AG04449 (cell line): ENCODE data around the gene UNC80.

ENCODE experiments used
- CTCF ChIA-PET: fragments of 350-600 bp; formaldehyde crosslinking; extraction: SDS; loops from one replicate; lab custom pipeline; 2021; ENCODE audit warnings: antibody characterized with exemption; lab: Yijun Ruan, JAX
- POLR2A ChIA-PET: fragments of 400-600, 350-600 bp; formaldehyde crosslinking; extraction: SDS; loops from one replicate; lab custom pipeline; 2020; ENCODE audit warnings: antibody characterized with exemption, inconsistent platforms; lab: Yijun Ruan, JAX
- DNase-seq: peaks from one replicate; pipeline ENCODE4 v3.0.0-alpha.2; 2010; ENCODE audit warnings: low read depth, low spot score
- H3K4me3 ChIP-seq: 2 replicates; pipeline ENCODE4 v1.5.1; 2011; ENCODE audit warnings: low read depth, mild to moderate bottlenecking, control low read depth, low read length
- CTCF ChIP-seq: IDR thresholded peaks from one replicate; pipeline ENCODE4 v1.5.1; 2011; ENCODE audit warnings: mild to moderate bottlenecking, moderate library complexity, low read length, control low read depth, inconsistent platforms; ENCODE audit not compliant: insufficient read depth; ENCODE audit errors: missing control alignments

Gene UNC80

DNA sequence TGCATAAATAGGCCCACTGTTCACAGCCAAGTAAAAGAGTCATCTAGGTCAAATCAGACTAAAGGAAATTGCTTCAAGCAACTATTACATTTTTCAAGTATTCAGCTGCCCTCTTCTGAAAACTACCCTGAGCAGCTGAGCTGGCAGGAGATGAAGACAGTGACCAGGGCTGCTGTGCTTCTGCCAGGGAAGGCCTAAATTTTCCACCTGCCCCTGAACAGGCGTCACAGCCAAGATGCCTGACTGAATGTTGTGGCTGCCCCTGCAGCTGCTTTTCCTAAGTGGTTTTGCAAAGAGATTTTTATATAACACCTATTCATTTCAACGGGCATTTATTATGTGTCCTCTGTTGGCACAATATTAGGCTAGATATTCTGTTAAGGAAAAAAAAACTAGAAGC, 134.1 kb downstream of the UNC80 start:
- no peak overlapping the region for H3K4me3 ChIP-seq
- DNase-seq, result no peak
- ChIA-PET CTCF (no interaction called here), POLR2A (no interaction called here)
- no peak for TF ChIP-seq CTCF

- CTCF ChIA-PET, result no interaction called here
- no peak overlapping the region for H3K4me3 ChIP-seq
- no peak for DNase-seq
- POLR2A ChIA-PET, result no interaction called here
- TF ChIP-seq CTCF, result no peak
Measured at GRCh38 chr2:209907746-209908145, 136.1 kb downstream of the UNC80 start.

DNA sequence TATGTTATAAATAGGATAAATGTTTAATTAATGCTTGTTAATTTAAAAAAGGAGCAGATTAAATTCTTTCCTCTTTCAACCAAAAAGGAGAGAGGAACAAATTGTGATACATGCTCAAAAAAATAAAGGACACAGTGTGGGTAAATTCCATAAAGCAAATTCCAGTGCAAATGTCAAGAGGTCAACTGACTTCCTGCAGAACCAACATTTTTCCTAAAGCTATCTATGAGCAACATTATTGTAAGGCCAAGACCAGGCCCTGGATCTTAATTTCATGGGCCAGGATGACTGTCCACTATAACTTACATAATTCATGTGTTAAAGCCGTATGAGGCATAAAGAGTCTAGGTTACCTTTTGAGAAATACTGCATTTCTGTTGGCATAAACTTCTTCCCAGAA, 136.9 kb downstream of the UNC80 start:
- no peak for TF ChIP-seq CTCF
- no peak overlapping the region for H3K4me3 ChIP-seq
- POLR2A ChIA-PET, result no interaction called here
- CTCF ChIA-PET, result no interaction called here
- DNase-seq, result no peak

GRCh38 chr2:209911486-209911885, 139.9 kb downstream of the UNC80 start:
- POLR2A ChIA-PET, result no interaction called here
- TF ChIP-seq CTCF, result no peak
- CTCF ChIA-PET, result no interaction called here
- no peak overlapping the region for H3K4me3 ChIP-seq
- DNase-seq, result no peak

DNA sequence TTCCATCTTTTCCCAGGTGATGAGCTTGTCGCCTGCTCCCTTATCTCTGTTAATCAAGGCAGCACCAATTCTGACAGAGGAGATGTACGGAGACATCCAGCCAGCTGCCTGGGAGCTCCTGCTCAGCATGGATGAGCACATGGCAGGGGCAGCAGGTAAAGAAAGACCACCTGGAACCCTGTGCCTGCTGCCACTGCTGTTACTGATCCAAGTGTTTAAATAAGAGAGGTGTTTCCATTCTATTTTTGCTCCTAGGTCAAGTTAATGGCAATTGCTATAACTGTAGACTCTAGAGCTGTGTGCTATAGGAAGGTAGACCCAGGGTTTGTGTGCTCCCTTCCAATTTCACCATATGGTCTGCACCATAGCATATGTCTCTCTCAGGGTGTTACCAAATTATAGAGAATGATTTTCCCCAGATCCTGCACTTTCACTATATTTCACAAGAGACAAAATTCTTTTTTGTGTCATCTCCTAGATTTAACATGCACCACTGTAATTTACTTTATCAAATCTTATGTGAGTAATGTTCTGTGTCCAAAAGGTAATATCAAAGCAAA, 142.2 kb downstream of the UNC80 start:
- ChIA-PET POLR2A (no interaction called here), CTCF (no interaction called here)
- H3K4me3 ChIP-seq, result no peak overlapping the region
- no peak for DNase-seq
- TF ChIP-seq CTCF, result no peak

GRCh38 chr2:209917154-209917771, 145.6 kb downstream of the UNC80 start:
- CTCF ChIA-PET, result no interaction called here
- no peak for TF ChIP-seq CTCF
- no peak overlapping the region for H3K4me3 ChIP-seq

More at GRCh38 chr2:209917154-209917771, 145.6 kb downstream of the UNC80 start:
- no peak for DNase-seq
- POLR2A ChIA-PET, result no interaction called here
